Measurements from ENCODE around the gene KCNMA1.

Gene KCNMA1

GRCh38 chr10:77123330-77123729, 514.3 kb downstream of the KCNMA1 start:
- no peaks in the 10 kb centered on the region for H3K4me1 ChIP-seq
- no peaks in the 10 kb centered on the region for H3K27me3 ChIP-seq (ENCODE audit: control insufficient read depth, insufficient read depth, low read length)
- no peak overlapping the region for H3K4me3 ChIP-seq (ENCODE audit: low read depth, low read length)
- H3K27ac ChIP-seq, result no peak overlapping the region
- TF ChIP-seq CTCF (IDR thresholded peaks at IDR 0.05), result no peak
- no peak overlapping the region for H2AFZ ChIP-seq
- H3K4me2 ChIP-seq (ENCODE audit: low read length), result no peak overlapping the region
- no peaks in the 10 kb centered on the region for H3K9me3 ChIP-seq (ENCODE audit: control insufficient read depth, low read length)
- H3K79me2 ChIP-seq, result no peaks in the 10 kb centered on the region
- no peak overlapping the region for H3K9ac ChIP-seq
- H3K36me3 ChIP-seq (ENCODE audit: control insufficient read depth, insufficient read depth, low read length), result no peaks in the 10 kb centered on the region

GRCh38 chr10:77121829-77122228, 515.8 kb downstream of the KCNMA1 start:
- Histone ChIP-seq H3K79me2 (no peaks in the 10 kb centered on the region), H3K27me3 (ENCODE audit: control insufficient read depth, insufficient read depth, low read length) (no peaks in the 10 kb centered on the region), H2AFZ (no peak overlapping the region), H3K36me3 (ENCODE audit: control insufficient read depth, insufficient read depth, low read length) (no peaks in the 10 kb centered on the region), H3K9ac (no peak overlapping the region), H3K27ac (no peak overlapping the region), H3K9me3 (ENCODE audit: control insufficient read depth, low read length) (no peaks in the 10 kb centered on the region), H3K4me2 (ENCODE audit: low read length) (no peak overlapping the region), H3K4me3 (ENCODE audit: low read depth, low read length) (no peak overlapping the region), H3K4me1 (no peaks in the 10 kb centered on the region)
- no peak for TF ChIP-seq CTCF (IDR thresholded peaks at IDR 0.05)

- Histone ChIP-seq H3K27me3 (ENCODE audit: control insufficient read depth, insufficient read depth, low read length) (no peaks in the 10 kb centered on the region), H3K4me1 (no peaks in the 10 kb centered on the region), H3K9ac (no peak overlapping the region), H3K27ac (no peak overlapping the region), H3K4me2 (ENCODE audit: low read length) (no peak overlapping the region), H3K4me3 (ENCODE audit: low read depth, low read length) (no peak overlapping the region), H2AFZ (no peak overlapping the region), H3K79me2 (no peaks in the 10 kb centered on the region), H3K36me3 (ENCODE audit: control insufficient read depth, insufficient read depth, low read length) (no peaks in the 10 kb centered on the region), H3K9me3 (ENCODE audit: control insufficient read depth, low read length) (no peaks in the 10 kb centered on the region)
- TF ChIP-seq CTCF (IDR thresholded peaks at IDR 0.05), result no peak
Observed at GRCh38 chr10:77120666-77121376, 516.8 kb downstream of the KCNMA1 start.

- no peak overlapping the region for H3K4me3 ChIP-seq (ENCODE audit: low read depth, low read length)
- H3K4me1 ChIP-seq, result no peaks in the 10 kb centered on the region
- H3K27ac ChIP-seq, result no peak overlapping the region
- H2AFZ ChIP-seq, result no peak overlapping the region
- no peaks in the 10 kb centered on the region for H3K79me2 ChIP-seq
- no peaks in the 10 kb centered on the region for H3K9me3 ChIP-seq (ENCODE audit: control insufficient read depth, low read length)
- H3K9ac ChIP-seq, result no peak overlapping the region
- no peaks in the 10 kb centered on the region for H3K36me3 ChIP-seq (ENCODE audit: control insufficient read depth, insufficient read depth, low read length)
- no peak for TF ChIP-seq CTCF (IDR thresholded peaks at IDR 0.05)
- H3K4me2 ChIP-seq (ENCODE audit: low read length), result no peak overlapping the region
- no peaks in the 10 kb centered on the region for H3K27me3 ChIP-seq (ENCODE audit: control insufficient read depth, insufficient read depth, low read length)
Observed at GRCh38 chr10:77120012-77120411, 517.6 kb downstream of the KCNMA1 start.

All from parathyroid adenoma (tissue), 2 donors.